ENCODE results near the gene IGFL1. TPM values are rescaled to one million over a fixed set of nuclear protein-coding genes. Genes with fewer than 3 reads are reported as not detected.
A peak's percentile ranks its signal among the peaks of the same experiment; 100 is the strongest.
"Not testable (repeated sequence)": the region's sequence is repeated elsewhere in the genome, so short reads cannot be mapped to it uniquely, and the experiment has no call there.

The IGFL1 gene
- total RNA-seq, 1 donor from 2014 or later, result not detected

- peak; percentile 17 for DNase-seq (ENCODE audit: low spot score)
- Mint-ChIP-seq H3K36me3 (ENCODE audit: low read depth, unreplicated experiment) (no peaks in the 10 kb centered on the region), H3K27ac (ENCODE audit: unreplicated experiment) (no peak overlapping the region), H3K9me3 (ENCODE audit: unreplicated experiment) (no peaks in the 10 kb centered on the region), H3K4me1 (ENCODE audit: unreplicated experiment) (peaks cover 25% of the 10 kb centered on the region), H3K27me3 (ENCODE audit: unreplicated experiment) (peaks cover 5% of the 10 kb centered on the region), H3K4me3 (ENCODE audit: unreplicated experiment) (no peak overlapping the region)
- no peak for TF ChIP-seq CTCF (IDR thresholded peaks at IDR 0.05; ENCODE audit: unreplicated experiment)
These were observed 18.2 kb upstream of the IGFL1 start for GRCh38 chr19:46211201-46211881.

GRCh38 chr19:46212592-46212991 lies 16.9 kb upstream of the IGFL1 start:
- not testable (repeated sequence) for H3K9me3 Mint-ChIP-seq (ENCODE audit: unreplicated experiment); H3K27ac Mint-ChIP-seq (ENCODE audit: unreplicated experiment); H3K4me3 Mint-ChIP-seq (ENCODE audit: unreplicated experiment); H3K36me3 Mint-ChIP-seq (ENCODE audit: low read depth, unreplicated experiment); H3K27me3 Mint-ChIP-seq (ENCODE audit: unreplicated experiment); DNase-seq (ENCODE audit: low spot score)
- peaks cover 25% of the 10 kb centered on the region for H3K4me1 Mint-ChIP-seq (ENCODE audit: unreplicated experiment)

- no peak for DNase-seq (ENCODE audit: low spot score)
- Mint-ChIP-seq H3K4me1 (ENCODE audit: unreplicated experiment) (peaks cover 25% of the 10 kb centered on the region), H3K4me3 (ENCODE audit: unreplicated experiment) (no peak overlapping the region), H3K36me3 (ENCODE audit: low read depth, unreplicated experiment) (no peaks in the 10 kb centered on the region), H3K27ac (ENCODE audit: unreplicated experiment) (no peak overlapping the region), H3K9me3 (ENCODE audit: unreplicated experiment) (no peaks in the 10 kb centered on the region), H3K27me3 (ENCODE audit: unreplicated experiment) (peaks cover 5% of the 10 kb centered on the region)
- no peak for TF ChIP-seq CTCF (IDR thresholded peaks at IDR 0.05; ENCODE audit: unreplicated experiment)
These were observed 16.4 kb upstream of the IGFL1 start for GRCh38 chr19:46213156-46213555.

GRCh38 chr19:46213806-46214205 lies 15.7 kb upstream of the IGFL1 start:
- no peak for DNase-seq (ENCODE audit: low spot score)
- Mint-ChIP-seq H3K9me3 (ENCODE audit: unreplicated experiment) (no peaks in the 10 kb centered on the region), H3K27me3 (ENCODE audit: unreplicated experiment) (peaks cover 2% of the 10 kb centered on the region), H3K4me1 (ENCODE audit: unreplicated experiment) (peaks cover 25% of the 10 kb centered on the region), H3K36me3 (ENCODE audit: low read depth, unreplicated experiment) (no peaks in the 10 kb centered on the region), H3K27ac (ENCODE audit: unreplicated experiment) (no peak overlapping the region), H3K4me3 (ENCODE audit: unreplicated experiment) (no peak overlapping the region)
- TF ChIP-seq CTCF (IDR thresholded peaks at IDR 0.05; ENCODE audit: unreplicated experiment), result no peak

GRCh38 chr19:46216612-46217011 lies 12.9 kb upstream of the IGFL1 start:
- TF ChIP-seq CTCF (IDR thresholded peaks at IDR 0.05; ENCODE audit: unreplicated experiment), result no peak
- H3K36me3 Mint-ChIP-seq (ENCODE audit: low read depth, unreplicated experiment), result no peaks in the 10 kb centered on the region
- DNase-seq (ENCODE audit: low spot score), result no peak
- H3K4me3 Mint-ChIP-seq (ENCODE audit: unreplicated experiment), result no peak overlapping the region
- no peaks in the 10 kb centered on the region for H3K9me3 Mint-ChIP-seq (ENCODE audit: unreplicated experiment)
- H3K4me1 Mint-ChIP-seq (ENCODE audit: unreplicated experiment), result peaks cover 13% of the 10 kb centered on the region
- peaks cover 2% of the 10 kb centered on the region for H3K27me3 Mint-ChIP-seq (ENCODE audit: unreplicated experiment)
- H3K27ac Mint-ChIP-seq (ENCODE audit: unreplicated experiment), result no peak overlapping the region
